HepG2 (cell line): Measurements from ENCODE around the gene RASGRP4. TPM values are rescaled to one million over a fixed set of nuclear protein-coding genes. Genes with fewer than 3 reads are reported as not detected.
"Not testable (repeated sequence)": the region's sequence is repeated elsewhere in the genome, so short reads cannot be mapped to it uniquely, and the experiment has no call there.

Experiments used
- ATAC-seq: fragments of 200-7000 bp; cut with Tn5 transposase; 3 replicates; pipeline ENCODE4 v1.9.1; 2020; ENCODE audit warnings: mild to moderate bottlenecking, moderate library complexity
- BruUV-seq: library from RNA; stranded (reverse); fragments of 400-500 nt; replicated peaks from 2 replicates; lab custom pipeline; 2021; lab: Mats Ljungman, UMichigan
- CTCF ChIA-PET: fragments of 300-600 bp; formaldehyde crosslinking; extraction: SDS; loops from one replicate; lab custom pipeline; 2021; ENCODE audit warnings: low total read pairs, inconsistent platforms, low intra/inter-chr PET ratio; lab: Yijun Ruan, JAX
- POLR2A ChIA-PET: fragments of 350-600 bp; sonication (Branson Sonifier 250); formaldehyde crosslinking; loops from one replicate; lab custom pipeline; 2020; ENCODE audit warnings: antibody characterized with exemption, inconsistent platforms; lab: Yijun Ruan, JAX
- DNase-seq: peaks from one replicate; pipeline ENCODE4 v3.0.0-alpha.2; 2015; ENCODE audit warnings: low spot score
- FAIRE-seq: peaks from 3 replicates; lab custom pipeline; 2011; peaks lifted over from hg19 to GRCh38; lab: Jason Lieb, UNC
- H2AFZ ChIP-seq: one replicate; pipeline ENCODE4 v1.6.1; 2011; ENCODE audit warnings: low read length, inconsistent platforms
- H3K27ac ChIP-seq: fragments of 300-600 bp; 3 replicates; pipeline ENCODE4 v1.8.0; 2011; ENCODE audit warnings: mixed run types, mild to moderate bottlenecking, mixed read lengths, low read length, inconsistent platforms; ENCODE audit not compliant: insufficient read depth; ENCODE audit errors: extremely low read length
- H3K27me3 ChIP-seq, 2 experiments: fragments of 200-600 bp in 1 of 2; 2 replicates in 1 of 2; 3 replicates in 1 of 2; pipeline versions ENCODE4 v1.6.0 to v1.8.0; 2011; ENCODE audit warnings: low read length in 2 of 2, mild to moderate bottlenecking in 2 of 2, moderate library complexity in 2 of 2, inconsistent platforms in 1 of 2; ENCODE audit not compliant: insufficient read depth in 2 of 2, control insufficient read depth in 1 of 2
- H3K36me3 ChIP-seq, 2 experiments: fragments of 200-600 bp in 1 of 2; replicated peaks in 1 of 2; 2 replicates in 1 of 2; 3 replicates in 1 of 2; pipeline versions ENCODE4 v1.5.1 to v1.8.0; 2011; ENCODE audit warnings: low read length in 2 of 2, inconsistent platforms in 1 of 2; ENCODE audit not compliant: insufficient read depth in 2 of 2, control insufficient read depth in 1 of 2
- H3K4me1 ChIP-seq: 2 replicates; pipeline ENCODE4 v1.5.1; 2012; ENCODE audit warnings: low read length, inconsistent platforms; ENCODE audit not compliant: insufficient read depth
- H3K4me2 ChIP-seq: 2 replicates; pipeline ENCODE4 v1.6.0; 2011; ENCODE audit warnings: low read depth, low read length, inconsistent platforms
- H3K4me3 ChIP-seq, 3 experiments: fragments of 200-600 bp in 1 of 3; sonication (generic), shearing (Covaris generic) in 1 of 3; replicated peaks in 1 of 3; 2 replicates each; pipeline ENCODE4 v1.5.1; 2011 to 2016; ENCODE audit warnings: low read length in 3 of 3, inconsistent platforms in 2 of 3, low read depth in 2 of 3, mild to moderate bottlenecking in 2 of 3, control low read depth in 1 of 3, mixed read lengths in 1 of 3; ENCODE audit not compliant: insufficient read depth in 1 of 3
- H3K79me2 ChIP-seq: one replicate; pipeline ENCODE4 v1.6.1; 2011; ENCODE audit warnings: low read length, inconsistent platforms; ENCODE audit not compliant: insufficient read depth
- H3K9ac ChIP-seq: 2 replicates; pipeline ENCODE4 v1.6.0; 2011; ENCODE audit warnings: mild to moderate bottlenecking, low read depth, low read length, inconsistent platforms; ENCODE audit not compliant: insufficient read depth
- H3K9me3 ChIP-seq: 2 replicates; pipeline ENCODE4 v1.5.1; 2012; ENCODE audit warnings: mild to moderate bottlenecking, low read length
- H4K20me1 ChIP-seq: 2 replicates; pipeline ENCODE4 v1.6.0; 2011; ENCODE audit warnings: inconsistent platforms, mild to moderate bottlenecking, low read length, moderate library complexity; ENCODE audit not compliant: insufficient read depth
- FOXP1 ChIP-seq, 2 experiments: fragments of 450-650 bp in 1 of 2; IDR thresholded peaks; 2 replicates each; pipeline ENCODE4 v1.6.1; 2017 to 2018; ENCODE audit warnings: antibody characterized with exemption in 1 of 2
- GLI4 ChIP-seq: sonication (generic); formaldehyde crosslinking; IDR thresholded peaks from 2 replicates; pipeline ENCODE4 v1.5.1; 2020; ENCODE audit warnings: missing genetic modification reagents, mild to moderate bottlenecking, moderate library complexity, borderline replicate concordance
- NR3C1 ChIP-seq: sonication (generic); formaldehyde crosslinking; IDR thresholded peaks from 2 replicates; pipeline ENCODE4 v1.4.0; 2020; ENCODE audit warnings: missing genetic modification reagents
- WGBS: methylation state at CpG from one replicate; pipeline ENCODE4 v1.1.6; 2017; ENCODE audit warnings: low lambda C conversion rate; 5-methylcytosine and 5-hydroxymethylcytosine counted together
- in situ Hi-C: cut with HindIII; loops from 2 replicates; pipeline ENCODE4 v1.10.0; 2017; ENCODE audit warnings: low pct_unique_long_range_greater_than_20kb; ENCODE audit not compliant: extremely low pct_ligation_motif_present
- intact Hi-C: fragments of 100-400 bp; cut with micrococcal nuclease; formaldehyde crosslinking; loops from one replicate; pipeline ENCODE4 v1.10.0; 2022; ENCODE audit not compliant: unreplicated experiment
- polyA plus RNA-seq, 8 experiments: library from polyadenylated mRNA; depleted of rRNA in 3 of 8; stranded (reverse) in 7 of 8; unstranded in 1 of 8; fragments of >200 nt; fragmentation: Illumina TruSeq in 4 of 8; extraction: Trizol in 4 of 8; gene quantifications; 2 replicates each; pipeline versions ENCODE4 v1.2.1 to v1.2.3, GENCODE V29; 2011 to 2016; ENCODE audit warnings: low read depth in 4 of 8, missing spikeins in 1 of 8, mixed read lengths in 1 of 8; ENCODE audit not compliant: insufficient read depth in 1 of 8
- total RNA-seq, 5 experiments: library from RNA; depleted of rRNA; stranded (reverse); fragments of >200 nt; fragmentation: Illumina TruSeq; extraction: Trizol; gene quantifications; 2 replicates each; pipeline ENCODE4 v1.2.3, GENCODE V29; 2016; ENCODE audit warnings: low read depth in 1 of 5
- TF ChIP-seq, protein P1 (sequence below): sonication (generic); formaldehyde crosslinking; IDR thresholded peaks from 2 replicates; pipeline ENCODE4 v1.5.0; 2020; ENCODE audit warnings: mild to moderate bottlenecking, missing genetic modification reagents

RASGRP4 gene
- total and polyA plus RNA-seq, 2 of the 13 experiments (the other 11 are each of a cell fraction or from before 2014, with no cell fraction given), result not detected

DNA sequence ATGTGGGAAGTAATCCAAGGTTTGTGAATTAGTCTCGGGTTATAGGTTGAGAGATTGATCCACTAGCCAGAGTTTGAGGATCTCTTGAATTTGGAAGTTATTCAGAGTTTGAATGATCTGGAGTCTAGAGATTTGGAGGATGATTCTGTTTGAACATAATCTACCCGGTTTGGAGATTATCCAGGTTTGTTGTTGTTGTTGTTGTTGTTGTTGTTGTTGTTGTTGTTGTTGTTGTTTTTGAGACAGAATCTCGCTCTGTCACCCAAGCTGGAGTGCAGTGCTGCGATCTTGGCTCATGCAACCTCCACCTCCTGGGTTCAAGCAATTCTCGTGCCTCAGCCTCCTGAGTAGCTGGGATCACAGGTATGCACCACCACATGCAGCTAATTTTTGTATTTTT, 14.1 kb downstream of the RASGRP4 start:
- FAIRE-seq; H3K4me3 ChIP-seq; H3K9me3 ChIP-seq; H4K20me1 ChIP-seq; DNase-seq; H3K36me3 ChIP-seq; intact Hi-C loops; H3K27me3 ChIP-seq; POLR2A ChIA-PET; CTCF ChIA-PET; H2AFZ ChIP-seq; ATAC-seq; in situ Hi-C loops; H3K4me2 ChIP-seq; H3K9ac ChIP-seq; H3K4me1 ChIP-seq; H3K79me2 ChIP-seq; H3K27ac ChIP-seq; BruUV-seq; TF ChIP-seq FOXP1 (CRISPR knock-in tag; IDR thresholded peaks at IDR 0.05): not testable (repeated sequence)
- 37% methylated on average over 4 of the region's 5 CpGs for WGBS
- TF ChIP-seq FOXP1 (IDR thresholded peaks at IDR 0.05), result peak; percentile 94

DNA sequence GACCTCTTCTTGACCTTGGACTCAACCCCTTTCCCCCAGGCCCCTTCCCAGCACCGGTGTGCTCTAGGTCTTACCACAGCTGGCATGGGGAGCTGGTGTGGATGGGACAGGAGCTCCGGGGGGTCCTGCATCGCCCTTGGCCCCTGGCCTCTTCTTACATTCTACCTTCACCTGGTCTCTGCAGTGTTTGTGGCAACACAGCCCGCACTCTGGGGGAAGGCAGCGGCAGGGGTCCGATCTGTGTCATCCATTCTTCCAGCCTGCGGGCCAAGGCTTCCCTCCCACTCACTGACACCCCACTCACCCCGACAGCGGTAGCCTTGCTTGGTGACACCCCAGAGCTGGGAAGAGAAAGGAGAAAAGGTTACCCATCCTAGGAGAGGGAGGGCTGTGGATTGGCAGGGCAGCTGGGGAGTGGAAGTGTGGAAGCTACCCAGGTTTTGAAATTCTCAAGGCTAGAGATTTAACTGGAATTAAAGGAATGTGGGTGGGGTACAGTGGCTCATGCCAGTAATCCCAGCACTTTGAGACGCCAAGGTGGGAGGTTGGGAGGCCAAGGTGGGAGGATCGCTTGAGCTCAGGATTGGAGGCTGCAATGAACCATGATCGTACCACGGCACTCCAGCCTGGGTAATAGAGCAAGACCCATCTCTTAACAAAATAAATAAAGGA, 14.8 kb downstream of the RASGRP4 start:
- ATAC-seq, result no peak
- CTCF ChIA-PET, result no interaction called here
- no peaks in the 10 kb centered on the region for H3K79me2 ChIP-seq

DNA sequence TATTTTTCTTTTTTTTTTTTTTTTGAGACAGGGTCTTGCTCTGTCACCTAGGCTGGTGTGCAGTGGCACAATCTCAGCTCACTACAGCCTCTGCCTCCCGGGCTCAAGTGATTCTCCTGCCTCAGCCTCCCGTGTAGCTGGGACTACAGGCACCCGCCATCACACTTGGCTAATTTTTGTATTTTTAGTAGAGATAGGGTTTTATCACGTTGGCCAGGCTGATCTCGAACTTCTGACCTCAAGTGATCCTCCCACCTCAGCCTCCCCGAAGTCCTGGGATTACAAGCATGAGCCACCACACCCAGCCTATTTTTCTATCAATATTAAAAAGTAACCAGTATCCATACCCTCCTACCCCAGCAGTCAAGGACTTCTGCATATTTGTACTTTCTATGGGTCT, 15.6 kb downstream of the RASGRP4 start:
- H3K36me3 ChIP-seq, H3K79me2 ChIP-seq, in situ Hi-C loops, H3K27me3 ChIP-seq, CTCF ChIA-PET, intact Hi-C loops, FAIRE-seq, H4K20me1 ChIP-seq, DNase-seq, H2AFZ ChIP-seq, H3K27ac ChIP-seq, H3K4me3 ChIP-seq, H3K4me1 ChIP-seq, BruUV-seq, ATAC-seq, H3K9me3 ChIP-seq, H3K4me2 ChIP-seq, POLR2A ChIA-PET, H3K9ac ChIP-seq: not testable (repeated sequence)
- 32% methylated on average over 6 of the region's 6 CpGs for WGBS

More for the DNA sequence above, 14.8 kb downstream of the RASGRP4 start:
- no peak overlapping the region for H3K9ac ChIP-seq
- H3K9me3 ChIP-seq, result no peaks in the 10 kb centered on the region
- BruUV-seq, result no TSS peak
- no peak overlapping the region for H2AFZ ChIP-seq
- TF ChIP-seq NR3C1 (no peak), GLI4 (CRISPR knock-in tag) (no peak)
- TF ChIP-seq, protein P1, sequence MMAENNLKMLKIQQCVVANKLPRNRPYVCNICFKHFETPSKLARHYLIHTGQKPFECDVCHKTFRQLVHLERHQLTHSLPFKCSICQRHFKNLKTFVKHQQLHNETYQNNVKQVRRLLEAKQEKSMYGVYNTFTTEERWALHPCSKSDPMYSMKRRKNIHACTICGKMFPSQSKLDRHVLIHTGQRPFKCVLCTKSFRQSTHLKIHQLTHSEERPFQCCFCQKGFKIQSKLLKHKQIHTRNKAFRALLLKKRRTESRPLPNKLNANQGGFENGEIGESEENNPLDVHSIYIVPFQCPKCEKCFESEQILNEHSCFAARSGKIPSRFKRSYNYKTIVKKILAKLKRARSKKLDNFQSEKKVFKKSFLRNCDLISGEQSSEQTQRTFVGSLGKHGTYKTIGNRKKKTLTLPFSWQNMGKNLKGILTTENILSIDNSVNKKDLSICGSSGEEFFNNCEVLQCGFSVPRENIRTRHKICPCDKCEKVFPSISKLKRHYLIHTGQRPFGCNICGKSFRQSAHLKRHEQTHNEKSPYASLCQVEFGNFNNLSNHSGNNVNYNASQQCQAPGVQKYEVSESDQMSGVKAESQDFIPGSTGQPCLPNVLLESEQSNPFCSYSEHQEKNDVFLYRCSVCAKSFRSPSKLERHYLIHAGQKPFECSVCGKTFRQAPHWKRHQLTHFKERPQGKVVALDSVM (CRISPR knock-in tag), result peak; percentile 44; the same call in 1 of the 2 replicates
- TF ChIP-seq, all 625 proteins: peak for 1
- POLR2A ChIA-PET, result no interaction called here
- intact Hi-C loops, result no loop called here
- in situ Hi-C loops, result no loop called here
- DNase-seq (no peak), FAIRE-seq (no peak)
- 68% methylated on average over 12 of the region's 13 CpGs for WGBS
- Histone ChIP-seq H3K36me3 (no peaks in the 10 kb centered on the region), H3K4me3 (no peak overlapping the region), H3K4me1 (no peaks in the 10 kb centered on the region), H3K4me2 (no peak overlapping the region), H4K20me1 (no peaks in the 10 kb centered on the region), H3K27me3 (peaks cover 0 to 7% of the 10 kb centered on the region in 2 experiments; a peak in 1 of 5 replicates), H3K27ac (no peak overlapping the region)
